GM19372 (cell line): ENCODE measurements around the gene WWTR1.

Source experiments
- ATAC-seq: cut with Tn5 transposase; IDR thresholded peaks from one replicate; pipeline ENCODE4 v1.9.1; 2021; ENCODE audit warnings: mild to moderate bottlenecking, low read depth, moderate library complexity; ENCODE audit not compliant: unreplicated experiment

Gene WWTR1

DNA sequence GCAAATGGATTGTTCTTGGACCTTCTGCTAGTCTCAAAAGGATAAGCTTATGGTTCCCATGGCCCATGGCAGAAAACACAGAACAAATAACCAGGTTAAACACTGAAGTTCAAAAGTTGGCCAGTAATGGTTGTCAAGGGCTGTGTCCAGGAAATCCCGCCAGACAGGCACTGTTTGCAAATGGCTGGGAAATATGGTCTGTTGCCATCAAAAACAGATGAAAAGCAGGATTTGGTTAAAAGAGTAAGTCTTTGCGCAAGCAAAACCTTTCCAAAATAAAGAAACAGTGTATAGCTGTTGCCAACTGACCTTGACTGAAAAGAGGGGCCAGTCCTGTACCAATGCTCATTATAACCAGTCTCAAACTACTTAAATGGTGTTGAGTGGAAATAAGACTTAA, 58.6 kb downstream of the WWTR1 start:
- ATAC-seq, result no peak

DNA sequence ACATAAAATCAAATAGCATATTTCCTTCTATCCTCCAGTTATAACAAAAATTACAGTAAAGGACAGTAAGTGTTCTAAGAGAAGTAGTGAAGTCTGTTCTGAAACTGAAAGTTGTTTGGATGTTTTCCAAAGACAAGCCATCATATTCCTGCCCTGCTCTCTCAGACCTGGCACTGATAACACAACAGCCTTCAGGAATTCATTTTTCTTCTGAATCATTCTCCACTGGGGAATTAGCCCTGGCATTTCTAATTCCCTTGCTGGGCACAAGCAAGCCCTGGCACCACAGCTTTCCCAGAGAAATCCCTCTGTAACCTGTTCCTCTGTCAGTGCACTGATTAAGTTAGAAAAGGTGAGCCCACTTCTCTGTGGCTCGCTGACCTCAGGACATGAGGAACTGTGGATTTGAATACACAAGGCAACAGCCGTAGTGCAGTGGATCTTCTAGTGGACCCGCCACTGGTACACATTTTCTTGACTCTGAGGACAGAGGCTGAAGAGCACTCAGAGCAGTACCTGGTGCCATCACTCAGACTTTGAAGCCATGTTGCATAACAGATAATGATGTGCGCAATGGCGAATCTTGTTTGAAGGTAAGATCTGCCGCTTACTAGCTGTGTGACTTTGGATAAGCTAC, 61.6 kb downstream of the WWTR1 start:
- ATAC-seq, result no peak

DNA sequence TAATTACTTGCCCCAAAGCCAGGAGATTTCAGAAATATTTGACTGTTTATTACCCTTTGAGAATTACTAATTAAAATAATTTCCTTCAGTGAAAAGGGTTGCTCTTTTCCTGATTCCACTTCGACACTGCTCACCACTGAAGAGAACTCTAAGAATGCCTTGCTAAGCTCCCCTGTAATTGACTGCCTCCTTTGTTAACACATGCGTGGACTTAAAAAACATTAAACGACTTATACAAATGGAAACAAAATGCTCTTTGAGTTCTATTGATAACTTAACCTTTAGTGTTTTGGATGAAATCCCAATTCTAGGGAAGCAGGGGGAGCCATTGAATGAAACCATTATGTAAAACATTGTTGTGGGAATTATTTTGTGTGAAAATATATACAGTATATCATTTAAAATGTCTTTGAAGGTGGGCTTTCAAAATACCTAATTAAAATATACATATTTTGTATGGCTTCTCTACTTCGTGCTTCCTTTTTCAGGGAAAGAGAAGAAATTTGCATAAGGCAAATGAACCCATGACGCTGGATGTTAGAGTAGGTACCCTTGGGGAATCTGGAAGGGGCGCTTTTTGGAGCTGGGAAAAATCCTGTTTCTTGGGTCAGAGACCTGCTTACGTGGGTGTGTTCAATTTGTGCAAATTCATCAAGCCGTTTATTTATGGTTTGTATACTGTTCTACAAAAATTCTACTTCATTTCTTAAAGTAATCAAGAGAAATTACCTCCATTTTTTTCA, 64.2 kb downstream of the WWTR1 start:
- no peak for ATAC-seq

DNA sequence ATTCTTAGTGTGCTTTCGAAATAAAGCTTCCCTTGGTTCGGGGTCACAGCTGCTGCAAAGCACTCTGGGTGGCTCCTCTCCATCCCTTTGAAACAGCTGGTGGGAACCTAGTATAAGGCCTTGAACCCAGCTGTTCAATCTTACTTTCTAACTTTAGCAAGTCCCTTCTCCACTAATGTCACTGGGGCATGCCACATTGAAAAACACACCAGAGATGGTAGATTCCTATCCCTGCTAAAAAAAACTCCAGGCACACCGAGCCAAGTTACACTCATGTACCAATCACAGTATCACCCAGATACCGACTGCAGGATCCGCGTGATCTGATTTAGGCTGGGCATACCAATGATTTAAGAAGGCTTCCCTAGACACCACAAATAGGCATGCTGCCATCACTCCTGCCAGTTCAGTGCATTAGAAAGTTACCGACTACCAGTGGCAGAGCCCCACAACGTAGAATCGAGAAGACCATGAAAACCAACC, 65.0 kb downstream of the WWTR1 start:
- ATAC-seq, result no peak

DNA sequence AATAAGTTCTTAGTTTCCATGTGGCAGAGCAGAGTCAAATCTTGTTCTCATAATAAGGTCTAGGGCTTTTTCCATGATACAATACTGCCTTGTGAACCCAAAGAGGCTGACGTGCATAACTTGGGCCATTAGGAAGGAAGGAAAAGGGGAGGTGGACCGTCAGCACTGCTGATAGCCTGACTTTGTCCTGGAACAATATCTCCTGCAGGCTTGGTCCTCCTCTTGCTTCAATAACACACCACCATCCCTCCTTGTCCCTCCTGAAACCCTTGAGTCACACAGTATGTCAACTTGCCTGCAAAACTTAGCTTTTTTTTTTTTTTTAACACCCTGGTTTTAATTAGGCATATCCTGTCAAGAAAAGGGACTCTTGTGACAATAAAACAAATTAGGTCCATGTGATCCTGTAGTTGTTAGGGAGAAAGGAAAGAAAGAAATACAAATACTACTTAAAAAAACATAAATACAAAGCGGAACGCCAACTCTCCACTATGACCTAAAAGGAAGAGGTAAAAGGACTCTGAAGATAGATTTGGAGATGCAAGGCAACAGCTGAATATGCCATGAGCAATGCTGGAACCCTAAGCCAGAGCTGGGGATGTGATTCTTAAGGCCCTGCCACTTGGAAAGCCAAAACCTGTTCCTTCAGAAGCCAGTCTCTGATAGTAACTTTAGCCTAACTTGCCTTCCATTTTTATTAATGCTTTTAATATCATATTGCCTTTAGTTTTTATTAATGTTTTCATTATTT, 67.0 kb downstream of the WWTR1 start:
- ATAC-seq, result no peak

DNA sequence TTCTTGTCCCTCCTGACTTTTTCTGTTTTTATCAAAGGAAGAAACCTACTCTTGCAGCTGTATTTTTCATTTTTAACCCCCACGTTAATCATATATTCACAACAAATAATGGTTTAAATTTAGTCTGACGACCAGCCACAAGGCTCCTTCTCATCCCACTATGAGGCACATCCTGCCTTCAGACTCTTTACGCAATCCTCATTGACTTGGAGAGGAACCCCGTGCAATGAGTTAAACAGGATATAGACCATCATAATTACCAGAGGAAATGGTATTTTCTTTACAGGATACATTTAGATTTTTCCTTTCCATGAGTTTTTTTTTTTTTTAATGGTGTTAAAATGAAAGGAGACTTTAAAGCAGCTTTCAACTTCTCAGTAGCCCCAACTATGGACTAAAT, 68.5 kb downstream of the WWTR1 start:
- ATAC-seq, result no peak

DNA sequence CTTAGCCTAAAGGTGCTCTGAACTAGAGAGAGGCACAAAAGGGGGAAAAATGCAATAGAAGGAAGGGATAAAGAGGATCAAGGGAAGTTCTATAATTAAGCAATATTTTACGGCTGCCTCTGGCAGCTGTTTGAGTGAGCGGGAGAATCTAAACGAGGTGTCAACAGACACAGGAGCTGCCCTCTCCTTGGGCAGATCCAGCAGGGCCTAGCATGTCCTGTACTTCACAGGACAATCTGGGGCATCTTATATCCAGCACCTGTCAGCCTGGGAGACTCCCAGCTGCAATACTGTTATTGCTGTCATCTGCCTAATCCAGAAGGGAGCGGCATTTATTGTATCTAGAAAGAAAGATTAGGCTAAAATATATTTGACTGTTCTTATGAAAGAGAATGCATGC, 68.9 kb downstream of the WWTR1 start:
- ATAC-seq, result no peak

DNA sequence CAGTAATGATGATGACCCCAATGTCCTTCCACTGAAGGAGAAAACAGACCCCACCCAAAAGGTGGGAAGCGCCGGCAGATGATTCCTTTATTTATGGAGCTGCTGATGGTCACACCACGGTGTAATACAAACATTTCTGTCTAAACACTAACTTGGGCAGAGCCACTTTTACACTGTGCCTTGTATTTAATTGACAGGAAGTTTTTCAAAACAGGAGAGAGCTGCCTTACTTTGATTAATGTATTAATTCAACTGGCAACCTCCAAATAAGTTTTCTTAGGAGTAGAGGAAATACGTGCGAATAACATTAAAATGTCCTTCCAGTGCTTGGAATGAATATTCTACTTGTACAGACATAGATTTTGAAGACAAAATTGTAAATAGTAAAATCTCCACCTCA, 70.4 kb downstream of the WWTR1 start:
- ATAC-seq, result no peak

DNA sequence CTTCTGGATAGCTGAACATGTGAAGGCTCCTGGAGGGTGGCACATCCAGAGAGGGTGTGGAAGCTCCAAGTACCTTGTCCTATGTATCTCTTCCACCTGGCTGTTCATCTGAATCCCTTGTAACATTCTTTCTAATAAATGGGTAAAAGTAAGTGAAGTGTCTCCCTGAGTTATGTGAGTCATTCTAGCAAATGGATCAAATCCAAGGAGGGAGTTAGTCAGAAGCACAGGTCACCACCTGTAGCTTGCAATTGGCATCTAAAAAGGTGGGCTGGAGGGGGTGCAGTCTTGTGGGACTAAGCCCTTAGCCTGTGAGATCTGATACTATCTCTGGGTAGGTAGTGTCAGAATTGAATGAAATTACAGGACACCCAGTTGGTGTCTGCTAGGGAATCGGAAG, 71.0 kb downstream of the WWTR1 start:
- ATAC-seq, result no peak

DNA sequence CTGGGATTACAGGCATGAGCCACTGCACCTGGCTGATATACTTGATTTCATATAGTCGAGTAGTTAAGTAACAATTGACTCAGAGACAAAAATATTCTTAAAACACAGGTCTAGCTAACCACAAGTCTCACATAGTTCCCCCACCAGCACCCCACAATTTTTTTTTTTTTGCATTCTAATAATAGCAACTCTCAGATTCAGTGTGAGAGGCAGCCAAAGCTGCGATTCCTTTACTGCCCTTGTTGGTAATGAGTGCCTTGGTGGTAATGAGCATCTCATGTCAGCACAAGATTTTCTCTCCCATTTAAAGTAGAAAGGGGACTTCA, 72.5 kb downstream of the WWTR1 start:
- ATAC-seq, result peak; percentile 86

DNA sequence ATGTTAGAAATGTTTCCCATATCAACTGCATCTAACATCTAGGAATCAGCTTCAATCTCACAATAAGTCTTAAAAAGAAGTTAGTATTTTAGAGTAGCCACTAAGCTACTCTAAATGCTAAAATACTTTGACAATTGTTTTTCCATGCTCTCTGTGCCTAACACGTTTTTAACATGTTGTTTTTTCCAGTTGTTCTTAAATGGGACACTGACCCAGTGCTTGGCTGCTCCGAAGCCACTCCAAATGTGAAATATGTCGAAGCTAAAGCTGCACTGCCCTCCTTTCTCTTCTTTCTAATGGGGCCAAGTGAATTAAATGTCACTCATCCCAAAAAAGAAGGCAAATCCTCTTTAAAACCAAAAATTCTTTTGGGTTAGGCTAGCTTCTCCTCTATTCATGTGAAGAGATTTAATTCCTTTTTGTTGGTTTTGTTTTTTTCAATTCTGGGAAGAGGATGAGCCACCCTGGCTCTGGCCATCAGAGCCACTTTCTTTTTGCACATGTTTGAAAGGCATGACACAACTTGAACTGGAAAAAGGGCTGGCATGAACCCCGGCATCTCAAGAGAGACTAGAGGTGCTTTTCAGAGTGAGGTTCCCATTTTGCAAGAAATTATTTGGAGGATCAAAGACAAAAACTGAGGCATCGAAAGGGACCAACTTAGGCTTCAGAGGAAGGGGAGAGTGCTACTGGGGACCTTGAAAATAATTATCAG, 73.7 kb downstream of the WWTR1 start:
- ATAC-seq, result no peak

DNA sequence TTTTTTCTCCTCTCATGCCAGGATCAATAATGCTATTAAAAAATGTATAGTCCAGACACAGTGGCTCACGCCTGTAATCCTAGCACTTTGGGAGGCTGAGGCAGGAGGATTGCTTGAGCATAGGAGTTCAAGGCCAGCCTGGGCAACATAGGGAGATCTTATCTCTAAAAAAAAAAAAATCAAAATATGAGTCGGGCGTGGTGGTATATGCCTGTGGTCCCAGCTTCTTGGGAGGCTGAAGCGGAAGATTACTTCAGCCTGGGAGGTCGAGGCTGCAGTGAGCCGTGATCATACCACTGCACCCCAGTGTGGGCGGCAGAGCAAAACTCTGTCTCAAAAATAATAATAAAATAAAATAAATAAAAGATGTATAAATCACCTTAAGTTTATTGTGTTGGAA, 75.4 kb downstream of the WWTR1 start:
- ATAC-seq, result no peak

DNA sequence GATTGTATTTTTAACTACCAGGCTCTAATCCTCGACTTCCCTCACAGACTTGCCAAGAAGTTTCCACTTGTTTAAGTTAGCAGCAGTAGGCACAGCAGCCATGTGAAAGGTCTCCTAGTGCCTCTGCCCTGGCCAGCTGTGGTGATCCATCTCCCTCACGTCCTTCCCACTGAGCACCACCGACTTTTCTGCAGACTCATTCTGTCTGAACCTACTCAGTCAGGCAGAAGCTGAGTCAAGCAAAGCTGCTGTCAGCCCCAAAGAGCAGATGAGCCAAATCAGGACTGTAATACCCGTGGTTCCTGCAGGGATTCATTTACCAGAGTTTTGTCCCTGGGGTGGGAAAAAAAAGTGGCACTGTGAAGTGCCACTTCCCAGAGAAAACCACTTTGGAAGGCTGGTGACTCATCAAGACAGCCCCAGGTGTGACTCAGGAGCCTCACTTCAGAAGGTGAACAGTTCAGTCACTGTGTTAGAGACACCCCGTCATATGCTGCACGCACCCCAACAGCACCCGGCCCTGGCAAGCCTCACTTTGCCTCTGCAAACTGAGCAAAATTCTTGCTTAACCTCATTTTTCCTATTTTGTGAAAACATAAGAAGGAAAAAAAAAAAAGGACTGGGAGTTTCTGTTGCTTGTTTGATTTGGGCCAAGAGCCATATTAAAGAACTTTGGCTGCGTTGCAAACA, 76.0 kb downstream of the WWTR1 start:
- no peak for ATAC-seq

DNA sequence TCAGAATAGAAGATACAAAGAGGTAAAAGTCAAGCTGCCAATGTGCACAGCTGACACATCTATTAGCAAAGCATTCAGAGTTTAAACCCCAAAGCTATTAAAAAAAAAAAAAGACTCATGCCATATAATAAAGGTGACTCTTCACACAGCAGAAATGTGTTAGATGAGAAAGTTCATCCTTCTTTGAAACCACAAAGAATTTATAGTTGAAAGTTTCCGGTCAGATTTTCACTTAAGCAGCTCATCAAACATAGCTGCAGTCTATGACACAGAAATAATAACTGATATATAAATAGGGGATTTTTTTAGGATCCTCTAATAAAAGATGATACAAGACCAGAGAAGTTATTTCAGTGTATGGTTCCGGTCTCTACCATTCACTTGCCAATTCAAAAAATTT, 76.6 kb downstream of the WWTR1 start:
- ATAC-seq, result no peak

DNA sequence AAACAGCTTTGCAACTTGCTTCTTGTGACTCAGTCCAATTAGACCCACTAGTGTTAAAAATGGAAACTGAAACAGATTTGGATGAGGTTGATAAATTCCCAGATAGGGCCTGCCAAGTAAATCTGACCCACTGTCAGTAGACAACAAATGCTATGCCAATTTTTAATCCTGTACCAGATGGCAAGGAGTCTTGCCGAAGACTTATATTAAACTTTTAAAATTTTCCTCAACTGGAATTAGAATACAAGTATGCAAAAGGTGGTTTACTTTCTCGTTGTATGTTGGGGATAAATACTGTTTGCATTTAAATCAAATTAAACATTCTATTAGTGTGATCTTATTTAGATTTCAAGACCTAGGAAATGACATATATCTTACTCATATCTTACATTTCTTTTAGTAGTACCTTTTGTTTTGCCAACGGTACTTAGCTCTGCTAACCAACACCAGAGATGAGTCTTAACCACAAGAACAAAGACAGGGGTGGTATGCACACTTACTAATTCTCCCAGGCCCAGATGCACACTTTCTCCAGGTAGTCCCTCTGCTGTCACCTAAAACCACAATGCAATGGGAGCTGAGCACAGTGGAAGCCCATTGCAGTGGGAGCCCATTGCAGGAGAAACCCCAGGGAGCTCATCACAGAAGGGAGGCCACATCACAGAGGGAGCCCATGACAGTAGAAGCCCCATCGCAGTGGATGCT, 77.8 kb downstream of the WWTR1 start:
- no peak for ATAC-seq

DNA sequence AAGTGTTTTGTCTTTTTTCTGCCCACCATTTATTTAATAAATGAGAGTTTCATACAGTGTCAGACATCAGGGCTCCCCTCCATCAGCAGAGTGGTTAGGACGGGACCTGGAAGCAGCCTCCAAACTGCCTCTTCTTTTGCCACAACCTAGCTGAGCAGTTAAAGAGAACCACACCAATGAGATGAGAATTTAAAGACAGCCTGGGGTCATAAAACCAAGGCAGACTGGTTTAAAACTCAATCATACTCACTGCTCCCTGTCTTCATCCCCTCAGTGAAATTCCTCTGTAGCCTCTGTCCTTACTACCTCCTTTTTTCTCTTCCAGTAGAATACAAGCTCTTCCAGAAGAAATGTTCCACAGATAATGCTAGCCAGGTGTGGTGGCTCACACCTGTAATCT, 78.7 kb downstream of the WWTR1 start:
- no peak for ATAC-seq

DNA sequence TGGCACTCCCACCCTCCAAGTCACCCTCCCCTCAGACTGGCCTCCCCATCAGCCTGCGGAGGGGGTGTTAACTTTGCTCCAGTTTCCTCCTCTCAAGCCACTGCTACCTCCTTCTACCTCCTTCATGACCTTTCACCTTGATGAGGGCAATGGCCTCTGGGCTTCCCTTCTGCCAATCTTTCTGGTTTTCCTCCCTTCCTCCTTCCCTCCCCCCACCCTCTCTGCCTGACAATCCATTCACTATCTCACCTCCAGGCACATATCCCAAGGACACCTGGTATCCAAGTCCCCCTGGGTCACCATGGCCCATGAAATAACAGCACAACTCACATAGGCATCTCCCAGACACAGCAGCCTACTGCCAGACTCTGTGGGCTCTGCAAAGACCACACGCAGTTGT, 80.0 kb downstream of the WWTR1 start:
- ATAC-seq, result no peak

DNA sequence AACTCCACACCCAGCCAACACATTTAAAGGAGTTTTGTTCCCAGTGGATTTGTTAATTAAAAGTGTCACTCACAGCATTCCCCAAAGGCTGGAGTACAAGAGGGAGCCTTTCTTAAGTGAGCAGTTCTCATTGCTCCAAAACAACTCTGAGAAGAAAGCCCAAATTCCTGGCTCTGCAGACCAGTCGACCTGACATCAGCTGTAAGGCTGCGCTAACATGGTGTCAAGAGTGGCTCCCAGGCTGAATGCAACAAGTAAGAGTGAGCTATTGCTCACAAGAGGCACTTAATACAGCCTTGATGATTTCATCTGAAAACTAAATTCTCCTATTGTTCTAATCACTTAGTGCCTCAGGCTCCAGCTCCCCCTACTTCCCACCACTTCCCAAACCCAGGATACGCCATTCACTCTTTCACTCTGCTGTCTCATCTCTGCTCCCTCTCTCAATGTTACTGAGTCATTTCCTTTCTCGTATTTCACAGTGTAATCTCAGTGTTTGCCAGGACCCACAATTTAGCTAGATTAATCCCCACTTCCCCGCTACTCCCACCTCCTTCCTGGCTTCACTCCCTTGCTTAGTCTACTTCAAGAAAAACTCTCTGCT, 81.8 kb downstream of the WWTR1 start:
- no peak for ATAC-seq

DNA sequence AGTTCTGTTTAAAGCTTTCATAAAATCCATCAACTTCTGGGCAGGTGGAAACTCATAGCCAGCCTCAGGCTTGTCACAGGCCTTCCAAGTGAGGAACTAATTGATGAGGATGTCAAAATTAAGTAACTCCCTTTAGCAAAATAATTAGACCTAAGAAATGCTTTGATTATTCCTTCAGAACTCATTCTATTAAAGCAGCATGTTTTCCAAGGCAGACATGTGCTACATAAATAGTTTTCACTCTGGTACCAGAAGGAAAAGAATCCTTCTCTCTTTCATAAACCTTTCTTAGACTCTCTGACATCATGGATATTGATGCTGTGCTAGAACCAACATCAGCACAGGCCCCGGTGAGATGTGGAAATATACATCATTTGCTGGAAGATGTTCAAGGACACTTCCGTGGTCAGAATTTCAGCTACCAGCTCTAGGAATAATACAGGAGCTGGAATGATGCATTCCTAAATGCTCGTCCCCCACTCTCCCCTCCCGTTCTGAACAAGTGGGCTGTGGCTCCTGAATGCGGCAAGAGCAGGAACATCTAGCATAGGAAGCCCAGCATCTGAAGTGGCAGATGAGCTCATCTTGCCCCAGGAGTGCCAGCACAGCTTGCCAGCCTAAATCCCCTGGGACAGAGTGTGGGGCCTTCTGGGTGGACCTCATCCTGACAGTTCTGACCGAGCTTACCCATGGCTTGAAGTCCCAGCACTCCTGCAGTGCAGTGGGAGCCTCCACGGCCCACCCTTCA, 82.4 kb downstream of the WWTR1 start:
- ATAC-seq, result no peak
